Lower leg skin (tissue), 3 donors: ENCODE data around the gene TRIM4.

ENCODE experiments used
- POLR2A ChIP-seq, 2 donors: fragments of 450-650 bp; IDR thresholded peaks; one replicate each; pipeline ENCODE4 v1.6.1; 2016 to 2017; ENCODE audit warnings: antibody characterized with exemption in 2 of 2, mild to moderate bottlenecking in 1 of 2, moderate library complexity in 1 of 2
- TF ChIP-seq, protein P1 (sequence below), 3 donors: fragments of 450-650 bp; IDR thresholded peaks; one replicate each; pipeline ENCODE4 v1.5.1; 2016; ENCODE audit warnings: antibody characterized with exemption in 3 of 3, mild to moderate bottlenecking in 3 of 3, moderate library complexity in 2 of 3

DNA sequence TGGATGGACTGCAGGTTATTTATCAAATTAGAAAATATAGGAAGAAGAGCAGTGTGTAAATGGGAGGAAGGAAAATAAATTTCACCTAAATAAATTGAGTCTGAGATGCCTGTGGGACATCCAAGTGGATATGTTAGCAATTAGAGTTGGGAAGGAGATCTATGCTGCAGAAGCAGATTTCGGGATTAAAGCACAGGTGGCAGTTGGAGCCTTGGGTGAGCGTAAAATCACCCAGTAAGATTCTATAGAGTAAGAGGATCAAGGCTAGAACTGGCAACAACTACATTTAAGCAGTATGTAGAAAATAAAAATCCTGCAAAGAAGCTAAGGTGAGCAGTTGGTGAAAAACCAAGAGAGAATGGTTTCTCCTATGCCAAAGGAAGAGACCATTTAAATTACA, 8.4 kb downstream of the TRIM4 start:
- TF ChIP-seq, protein P1, sequence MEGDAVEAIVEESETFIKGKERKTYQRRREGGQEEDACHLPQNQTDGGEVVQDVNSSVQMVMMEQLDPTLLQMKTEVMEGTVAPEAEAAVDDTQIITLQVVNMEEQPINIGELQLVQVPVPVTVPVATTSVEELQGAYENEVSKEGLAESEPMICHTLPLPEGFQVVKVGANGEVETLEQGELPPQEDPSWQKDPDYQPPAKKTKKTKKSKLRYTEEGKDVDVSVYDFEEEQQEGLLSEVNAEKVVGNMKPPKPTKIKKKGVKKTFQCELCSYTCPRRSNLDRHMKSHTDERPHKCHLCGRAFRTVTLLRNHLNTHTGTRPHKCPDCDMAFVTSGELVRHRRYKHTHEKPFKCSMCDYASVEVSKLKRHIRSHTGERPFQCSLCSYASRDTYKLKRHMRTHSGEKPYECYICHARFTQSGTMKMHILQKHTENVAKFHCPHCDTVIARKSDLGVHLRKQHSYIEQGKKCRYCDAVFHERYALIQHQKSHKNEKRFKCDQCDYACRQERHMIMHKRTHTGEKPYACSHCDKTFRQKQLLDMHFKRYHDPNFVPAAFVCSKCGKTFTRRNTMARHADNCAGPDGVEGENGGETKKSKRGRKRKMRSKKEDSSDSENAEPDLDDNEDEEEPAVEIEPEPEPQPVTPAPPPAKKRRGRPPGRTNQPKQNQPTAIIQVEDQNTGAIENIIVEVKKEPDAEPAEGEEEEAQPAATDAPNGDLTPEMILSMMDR (IDR thresholded peaks at IDR 0.05): no peak
- TF ChIP-seq POLR2A (IDR thresholded peaks at IDR 0.05): no peak
